Activated CD4-positive, alpha-beta T cell treated with anti-CD3 and anti-CD28 coated beads, Interleukin-2, amount 50 U/mL, for 24 hours (primary cell): ENCODE measurements around the gene SORCS3.

ENCODE experiments used
- DNase-seq, 2 donors: peaks; one replicate each; pipeline ENCODE4 v3.0.0-alpha.2; 2020; ENCODE audit warnings: low read depth in 1 of 2, low spot score in 1 of 2

The SORCS3 gene

DNA sequence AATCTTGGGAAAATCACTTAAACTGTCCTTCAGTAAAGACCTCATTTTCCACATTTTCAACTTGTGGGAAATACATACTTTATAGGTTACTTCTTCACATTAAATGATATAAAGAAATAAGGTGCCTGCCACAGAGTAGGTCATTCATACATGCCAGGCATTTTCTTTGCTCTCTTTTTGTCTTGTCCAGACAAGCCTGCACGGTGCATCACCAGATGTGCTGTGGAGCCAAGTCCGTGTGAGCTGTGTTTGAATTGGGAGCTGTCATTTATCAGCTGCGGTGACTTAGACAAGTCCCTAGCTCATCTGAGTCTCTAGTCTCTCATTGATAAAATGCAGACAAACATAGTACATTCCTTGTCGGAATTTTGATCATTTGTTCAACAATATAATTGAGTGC lies 432.9 kb downstream of the SORCS3 start:
- no peak for DNase-seq

DNA sequence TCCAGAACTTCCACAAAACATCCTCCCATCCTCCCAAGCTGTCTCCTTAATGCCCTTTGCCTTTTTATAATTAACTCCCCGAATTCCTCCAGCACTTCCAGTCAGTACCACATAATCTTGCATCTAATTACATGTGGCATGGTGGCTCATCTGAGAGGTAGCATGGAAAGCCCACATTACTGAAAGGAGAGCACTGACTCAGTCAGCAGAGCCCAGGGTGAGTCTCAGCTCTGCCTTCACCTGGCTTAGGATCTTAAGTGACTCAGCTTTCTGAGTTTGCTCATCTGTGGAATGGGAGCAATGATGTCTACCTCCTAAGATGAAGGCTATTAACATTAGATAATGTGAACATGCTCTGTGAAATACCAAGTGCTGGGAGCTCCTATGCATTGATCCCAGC lies 433.9 kb downstream of the SORCS3 start:
- no peak for DNase-seq

DNA sequence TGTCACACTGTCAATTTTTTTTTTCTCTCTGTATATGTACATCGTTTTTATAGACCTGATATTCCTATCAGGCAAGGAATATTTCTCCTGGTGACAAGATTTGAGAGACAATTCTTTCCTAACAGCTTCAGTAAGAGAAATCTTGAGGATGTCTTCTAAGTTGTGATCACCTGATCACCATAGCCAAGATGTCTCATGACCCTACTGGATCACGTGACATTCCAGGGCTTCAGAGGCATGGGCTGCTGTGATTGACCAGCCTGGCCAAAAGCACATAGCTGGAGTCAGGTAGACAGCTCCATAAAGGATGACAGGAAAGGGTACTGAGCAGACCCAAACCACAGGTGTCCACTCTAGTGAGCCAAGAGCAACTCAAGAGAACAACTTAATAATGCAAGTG lies 444.9 kb downstream of the SORCS3 start:
- DNase-seq: no peak

DNA sequence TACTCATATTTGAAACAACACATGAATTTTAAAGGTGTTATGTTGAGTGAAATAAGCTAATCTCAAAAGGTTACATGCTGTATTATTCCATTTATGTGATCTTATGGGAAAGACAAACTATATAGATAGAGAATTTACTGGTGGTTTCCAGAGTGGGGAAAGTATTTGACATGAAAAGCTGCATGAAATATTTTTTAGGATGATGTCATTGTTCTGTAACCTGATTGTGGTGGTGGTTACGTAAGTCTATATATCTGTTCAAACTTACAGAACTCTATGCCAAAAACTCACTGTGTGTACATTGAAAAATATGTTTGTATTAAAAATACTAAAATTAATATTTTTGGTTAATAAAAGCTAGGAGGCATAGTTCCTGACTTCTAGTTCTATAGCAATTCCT lies 453.0 kb downstream of the SORCS3 start:
- no peak for DNase-seq

DNA sequence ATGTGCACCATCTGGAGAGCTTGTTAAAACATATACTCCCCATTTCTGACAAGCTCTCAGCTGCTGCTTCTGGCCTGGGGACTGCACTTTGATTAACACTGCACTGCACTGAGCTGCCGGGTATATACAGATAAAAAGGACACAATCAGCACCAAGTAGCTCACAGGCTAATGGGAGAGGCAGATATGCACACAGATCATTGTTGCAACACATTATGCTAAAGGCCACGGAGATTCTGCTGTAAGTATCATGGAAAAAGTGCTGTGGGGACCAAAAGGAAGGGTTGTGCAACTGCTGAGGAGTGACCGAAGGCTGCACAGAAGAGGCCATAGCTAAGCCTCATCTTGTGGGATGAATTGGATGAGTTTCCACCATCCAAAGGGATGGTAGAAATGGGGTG lies 455.2 kb downstream of the SORCS3 start:
- DNase-seq: no peak

DNA sequence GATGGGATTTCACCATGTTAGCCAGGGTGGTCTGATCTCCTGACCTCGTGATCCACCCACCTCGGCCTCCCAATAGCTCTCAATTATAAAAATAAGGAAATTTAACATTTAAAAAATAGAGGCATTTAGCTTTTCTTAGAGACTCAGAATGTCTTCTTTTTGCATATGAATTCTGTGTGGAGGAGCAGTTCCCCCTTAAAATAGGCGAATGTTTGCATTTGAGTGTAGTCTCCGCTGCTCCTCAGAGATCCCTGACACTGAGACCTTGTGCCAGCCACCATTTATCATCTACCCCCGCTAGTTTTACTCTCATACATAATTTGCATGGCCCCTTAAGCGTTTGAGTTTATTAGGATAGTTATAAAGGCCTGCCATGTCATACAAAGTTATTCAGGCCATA lies 461.9 kb downstream of the SORCS3 start:
- DNase-seq: no peak

DNA sequence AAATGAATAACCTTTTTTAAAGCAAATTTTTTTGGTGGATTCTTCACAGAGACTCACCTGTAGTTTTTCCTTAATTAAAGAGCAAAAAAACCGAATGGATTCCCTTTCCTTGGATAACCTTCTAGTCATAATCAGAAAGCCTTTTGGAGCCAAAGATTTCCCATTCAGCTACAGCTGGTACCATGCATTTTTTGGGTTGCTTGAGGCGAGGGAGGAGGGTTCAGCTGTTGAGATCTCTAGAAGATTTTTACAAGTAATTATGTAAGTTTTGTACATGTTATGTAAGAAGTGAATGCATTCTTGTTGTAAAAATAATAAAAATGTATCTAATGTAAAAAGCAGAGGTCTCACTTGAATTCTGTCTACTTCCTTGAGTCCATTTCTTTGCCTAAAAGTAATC lies 463.2 kb downstream of the SORCS3 start:
- no peak for DNase-seq

DNA sequence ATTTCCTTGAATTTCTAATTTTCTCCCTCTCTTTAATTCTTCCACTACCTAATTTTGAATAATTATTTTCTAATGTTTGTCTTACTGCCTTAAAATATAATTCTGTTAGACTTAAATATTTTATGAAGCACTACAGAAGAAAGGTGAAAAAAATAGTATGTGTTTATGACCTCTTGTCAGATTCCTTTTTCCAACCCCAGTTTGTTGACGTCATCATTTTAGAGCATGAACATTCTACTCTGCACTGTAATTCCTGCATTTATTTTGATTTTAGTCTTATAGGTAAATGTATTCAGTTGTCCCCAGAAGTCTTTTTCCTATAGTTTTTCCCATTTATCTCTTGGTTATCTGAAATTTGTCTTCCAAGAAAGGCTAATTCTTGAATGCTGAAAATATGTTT lies 468.1 kb downstream of the SORCS3 start:
- DNase-seq: no peak

DNA sequence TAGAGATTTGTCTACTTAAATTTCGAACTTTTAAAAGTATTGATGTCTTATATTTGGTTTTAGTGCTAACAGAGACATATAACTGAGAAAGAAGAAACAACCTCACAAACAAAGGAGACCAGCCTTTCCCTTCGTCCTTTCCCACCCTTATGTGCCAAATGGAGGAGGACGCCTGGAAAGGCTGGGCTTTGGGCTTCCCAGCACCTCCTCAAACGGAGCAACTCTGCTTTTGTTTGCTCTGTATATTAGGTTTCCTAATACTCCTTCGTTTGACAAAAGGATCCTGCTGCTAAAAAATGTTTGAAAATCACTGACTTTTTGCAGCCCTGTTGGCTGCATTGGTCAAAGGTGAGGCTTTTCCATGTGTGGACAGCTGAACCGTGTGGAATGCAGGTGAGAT lies 471.8 kb downstream of the SORCS3 start:
- no peak for DNase-seq

DNA sequence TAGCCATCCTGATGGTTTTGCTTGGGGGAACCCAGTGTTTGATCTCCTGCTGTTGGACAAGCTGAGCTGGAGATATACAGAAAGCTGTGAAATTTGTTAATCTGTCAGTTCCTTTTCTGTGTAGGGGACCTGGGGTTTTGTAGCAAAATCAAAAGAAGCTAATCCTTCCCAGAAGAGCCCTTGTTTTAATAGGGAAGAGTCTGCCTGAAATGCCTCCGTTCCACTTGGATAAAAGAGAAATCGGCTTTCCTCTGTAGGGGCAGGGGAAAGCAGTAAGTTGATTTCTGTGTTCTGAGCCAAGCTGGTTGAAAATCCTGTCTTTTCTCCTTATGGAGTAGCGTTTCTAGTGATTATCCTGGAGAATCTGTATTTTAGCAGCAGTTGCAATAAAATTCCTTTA lies 472.6 kb downstream of the SORCS3 start:
- no peak for DNase-seq

DNA sequence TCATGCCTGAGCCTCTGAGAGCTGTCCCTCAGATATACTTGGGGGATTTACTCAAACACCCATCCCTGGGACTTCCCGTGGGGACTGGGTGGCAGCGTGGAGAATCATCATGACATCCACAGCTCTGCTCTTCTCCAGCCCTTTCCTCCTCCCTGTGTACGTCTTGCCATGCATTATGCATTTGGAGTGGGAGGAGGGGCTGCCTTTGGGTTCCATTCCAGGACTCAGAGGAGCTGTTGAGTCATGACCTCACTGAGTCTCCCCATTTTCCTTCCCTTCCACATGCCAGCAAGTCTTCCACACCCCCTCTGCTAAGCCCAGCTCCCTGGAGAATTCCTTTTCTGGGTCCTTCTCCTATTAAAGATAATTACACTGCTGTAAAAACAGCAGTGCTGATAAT lies 480.7 kb downstream of the SORCS3 start:
- DNase-seq: no peak

DNA sequence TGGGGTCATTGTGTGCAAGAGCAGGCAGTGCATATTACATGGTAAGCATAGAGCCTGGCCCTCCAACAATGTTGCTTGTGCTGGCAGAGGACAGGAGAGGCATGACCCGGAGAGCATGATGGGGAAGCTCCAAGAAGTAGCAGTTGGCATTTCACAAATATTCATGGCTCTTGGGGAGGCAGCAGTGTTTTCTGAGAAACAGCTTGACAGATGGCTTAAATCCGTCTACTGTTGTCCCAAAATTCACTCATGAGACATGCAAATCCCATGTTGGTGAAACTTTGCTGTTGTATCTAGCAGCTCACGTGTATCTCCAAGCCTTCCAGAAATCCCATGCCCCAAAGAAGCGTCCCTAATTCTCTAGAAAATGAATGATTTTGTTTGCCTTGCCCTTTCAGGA lies 487.0 kb downstream of the SORCS3 start:
- no peak for DNase-seq

DNA sequence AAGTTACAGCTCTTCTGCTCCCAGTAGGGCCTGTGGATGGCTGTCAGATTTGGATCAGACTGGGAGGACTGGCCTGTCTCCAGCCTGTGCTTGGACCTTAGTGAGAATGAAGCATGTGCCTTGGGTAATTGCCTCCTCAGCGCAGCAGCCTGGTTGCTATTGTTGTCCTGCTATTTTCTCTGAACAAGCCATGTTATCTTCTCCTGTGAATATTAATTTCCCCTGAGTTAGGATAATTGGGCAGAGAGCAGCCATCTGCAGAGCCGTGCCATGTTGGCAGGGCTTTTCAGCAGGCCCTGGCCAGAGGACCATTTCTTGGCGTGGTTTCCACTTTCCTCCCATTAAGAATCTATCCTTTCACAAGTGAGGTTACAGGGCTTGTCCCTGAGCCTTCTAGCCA lies 497.3 kb downstream of the SORCS3 start:
- DNase-seq: no peak

DNA sequence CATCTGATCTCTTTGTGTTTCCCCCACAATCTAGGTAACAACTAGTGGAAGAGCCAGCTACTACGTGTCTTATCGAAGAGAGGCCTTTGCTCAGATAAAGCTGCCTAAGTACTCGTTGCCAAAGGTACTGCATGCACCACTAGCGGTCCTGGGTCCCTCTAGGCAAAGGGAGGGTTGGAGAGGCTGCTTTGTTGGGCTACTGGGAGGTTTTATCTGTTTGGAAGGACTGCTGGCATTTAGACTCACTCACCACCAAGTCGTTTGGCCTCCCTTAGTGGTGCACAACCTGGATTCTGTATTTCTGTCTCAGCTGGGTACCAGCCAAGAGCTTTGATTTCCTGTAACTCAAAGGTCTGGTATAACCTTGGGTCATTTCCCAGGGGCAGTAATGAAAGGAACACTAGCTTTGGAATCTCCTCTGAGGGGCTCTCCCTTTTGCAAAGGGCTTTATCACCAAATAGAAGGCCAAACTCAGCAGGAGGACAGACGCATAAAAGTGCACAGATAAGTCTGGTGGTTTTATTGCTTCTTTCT lies 498.3 kb downstream of the SORCS3 start:
- DNase-seq: no peak

DNA sequence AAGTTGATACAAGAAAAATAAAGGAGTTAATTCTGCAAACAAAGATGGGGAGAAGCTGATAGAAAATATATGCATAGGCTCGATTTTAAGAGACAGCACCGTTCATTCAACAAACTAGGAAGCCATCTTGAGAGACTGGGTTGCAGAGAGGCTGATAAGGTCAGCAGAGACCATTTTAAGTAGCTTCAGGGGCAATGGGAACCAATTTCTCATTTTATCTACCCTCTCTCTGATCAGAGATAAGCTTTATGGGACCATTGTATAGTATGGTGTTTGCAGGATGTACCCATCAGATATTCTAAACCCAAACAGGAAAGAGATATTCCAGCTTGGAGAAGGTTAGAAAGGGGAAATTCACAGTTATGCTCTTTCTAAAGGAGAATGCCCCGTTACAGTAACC lies 499.5 kb downstream of the SORCS3 start:
- DNase-seq: no peak

DNA sequence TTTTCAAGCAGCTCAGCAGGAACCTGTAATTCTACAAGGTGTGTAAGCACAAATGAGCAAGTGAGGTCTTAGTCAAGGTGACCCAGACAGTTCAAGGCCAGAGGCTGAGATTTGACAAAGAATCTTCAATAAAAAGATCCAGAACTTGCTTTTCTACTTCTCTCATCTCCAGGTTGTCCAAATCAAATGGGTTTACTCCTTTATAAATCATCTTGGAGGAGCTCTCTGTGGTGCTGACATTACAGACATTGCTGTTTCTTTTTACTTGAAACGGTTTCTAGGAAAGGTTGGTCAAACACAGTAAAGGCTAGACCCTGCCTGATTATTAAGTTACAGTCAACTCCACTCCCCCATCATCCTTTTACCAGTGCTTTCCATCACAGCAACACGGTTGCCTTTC lies 504.6 kb downstream of the SORCS3 start:
- DNase-seq: no peak

DNA sequence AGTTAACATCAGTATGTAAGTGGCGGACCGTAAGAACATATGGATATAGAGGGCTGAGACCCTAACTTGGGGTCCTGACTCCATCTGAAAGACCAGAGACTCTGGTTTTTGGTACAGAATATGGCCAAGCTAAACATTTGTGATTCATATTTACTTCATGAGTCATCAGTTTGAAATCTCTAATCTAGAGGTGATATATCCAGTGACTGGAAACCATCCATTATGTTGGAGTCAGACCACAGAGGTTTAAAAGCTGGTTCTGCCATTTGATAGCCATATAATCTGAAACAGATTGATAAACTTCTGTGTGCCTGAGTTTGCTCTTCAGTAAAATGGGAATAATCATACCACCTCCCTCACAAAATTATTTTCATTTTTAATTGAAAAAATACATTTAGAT lies 505.3 kb downstream of the SORCS3 start:
- DNase-seq: no peak

DNA sequence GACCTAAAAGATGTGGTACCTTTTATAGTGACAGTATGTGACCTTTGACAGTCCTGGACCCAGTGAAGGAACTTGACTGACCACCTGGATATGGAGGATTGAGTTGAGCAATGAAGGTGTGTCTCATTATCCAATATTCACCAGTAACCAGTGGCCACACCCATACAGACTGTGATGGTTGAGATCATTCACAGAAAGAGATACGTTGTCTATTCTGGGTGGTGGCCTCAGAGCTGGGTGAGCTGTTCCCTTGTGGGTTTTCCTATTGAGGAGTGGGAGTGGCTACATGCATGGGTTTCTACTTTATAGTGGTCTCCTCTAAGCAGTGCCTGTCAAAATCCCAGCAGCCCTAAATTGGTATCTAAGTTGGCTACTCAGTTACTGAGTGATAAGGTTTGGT lies 507.4 kb downstream of the SORCS3 start:
- no peak for DNase-seq

DNA sequence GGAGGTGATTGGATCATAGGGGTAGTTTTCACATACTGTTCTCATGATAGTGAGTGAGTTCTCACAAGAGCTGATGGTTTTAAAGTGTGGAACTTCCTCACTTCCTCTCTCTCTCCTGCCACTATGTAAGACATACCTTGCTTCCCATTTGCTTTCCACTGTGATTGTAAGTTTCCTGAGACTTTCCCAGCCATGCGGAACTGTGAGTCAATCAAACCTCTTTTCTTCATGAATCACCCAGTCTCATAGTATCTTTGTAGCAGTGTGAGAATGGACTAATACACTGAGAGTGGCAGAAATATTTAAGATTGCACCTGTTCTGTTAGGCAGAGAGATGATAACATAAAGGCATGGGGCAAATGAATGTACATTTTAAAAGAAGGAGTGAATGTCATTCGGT lies 507.8 kb downstream of the SORCS3 start:
- no peak for DNase-seq

DNA sequence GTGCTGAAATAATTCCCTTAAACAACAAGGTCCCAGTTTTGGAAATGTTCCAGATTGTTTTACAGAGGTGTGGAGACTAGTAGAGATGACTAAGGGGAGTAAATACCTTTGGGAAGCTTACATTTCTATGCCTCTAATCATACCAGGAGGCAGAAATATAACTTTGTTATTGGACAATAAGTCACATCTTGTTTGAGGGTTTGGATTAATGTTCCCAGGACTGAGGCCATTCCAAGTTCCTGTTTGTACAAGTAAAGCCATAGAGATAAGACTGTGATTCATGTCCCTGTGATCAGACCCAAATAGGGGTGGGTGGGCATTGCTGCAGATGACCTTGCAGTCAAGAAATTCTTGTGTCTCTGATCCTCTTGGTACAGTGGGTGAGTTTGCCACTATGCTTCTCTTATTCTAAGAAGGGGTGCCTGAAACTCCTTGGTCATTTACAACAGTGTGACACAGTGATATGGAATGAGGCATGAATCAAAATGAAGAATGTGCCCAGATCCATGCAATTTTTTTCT lies 508.3 kb downstream of the SORCS3 start:
- DNase-seq: no peak

DNA sequence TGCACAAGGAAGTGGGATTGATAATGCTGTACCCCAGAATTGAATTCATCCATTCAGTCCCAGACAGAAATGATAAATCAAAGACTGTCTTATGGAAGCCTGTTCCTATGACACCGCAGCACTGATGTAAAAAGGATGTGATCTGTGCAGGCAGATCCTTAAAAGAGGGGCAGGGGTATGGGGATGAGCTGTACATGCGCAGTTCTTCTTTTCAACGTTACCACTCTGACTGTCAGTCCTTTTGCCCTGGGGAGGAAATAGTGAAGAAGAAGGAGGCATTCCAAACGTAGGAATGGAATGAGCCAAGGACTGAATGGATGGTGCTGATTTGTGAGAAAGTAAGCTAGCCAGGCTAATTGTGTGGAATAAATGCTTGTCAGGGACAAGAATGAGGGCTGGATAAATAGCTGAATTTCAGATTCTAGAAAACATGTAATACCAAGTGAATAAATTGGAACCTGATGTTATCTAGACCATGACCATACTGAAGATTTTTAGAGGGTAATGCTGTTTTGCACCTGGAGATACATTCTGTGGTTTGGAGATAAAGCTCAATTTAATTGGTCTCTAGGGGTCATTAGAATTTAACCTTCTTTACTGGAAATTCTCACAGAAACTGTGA lies 509.3 kb downstream of the SORCS3 start:
- DNase-seq: no peak

DNA sequence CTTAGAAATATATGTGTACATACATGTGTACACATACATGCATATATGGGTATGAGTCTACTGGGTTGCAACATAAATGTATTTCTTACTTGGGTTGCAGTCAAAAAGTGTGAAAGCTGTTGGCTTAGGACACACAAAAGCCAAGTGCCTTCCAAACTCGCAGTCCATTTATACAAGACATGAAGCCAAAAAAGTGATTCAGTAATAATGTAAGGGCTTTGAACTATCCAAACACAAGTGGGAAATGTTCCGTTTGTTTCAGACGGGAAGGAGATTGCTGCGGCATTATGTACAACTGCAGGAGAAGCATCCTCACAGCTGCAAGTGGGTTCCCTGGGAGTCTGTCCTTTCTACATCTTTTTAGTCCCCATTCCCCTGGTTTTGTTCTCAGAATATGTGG lies 513.6 kb downstream of the SORCS3 start:
- no peak for DNase-seq

DNA sequence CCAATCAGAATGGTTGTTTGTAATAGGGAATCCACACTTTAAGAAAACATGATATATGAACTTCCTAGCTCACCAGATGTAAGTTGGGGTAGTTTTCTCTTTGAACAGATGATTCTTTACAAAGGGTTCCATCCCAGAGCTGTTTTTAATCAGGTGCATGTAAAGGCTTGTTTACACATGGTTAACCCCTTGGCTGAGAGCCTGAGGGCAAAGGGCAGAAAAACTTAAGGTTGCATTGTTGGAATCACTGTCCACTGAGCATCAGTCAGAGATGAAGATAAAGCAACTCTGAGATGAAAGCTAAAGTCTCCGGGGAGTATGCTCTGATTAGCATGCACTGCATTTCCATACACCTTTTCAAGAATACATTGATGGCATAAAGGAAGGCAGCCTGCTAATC lies 518.2 kb downstream of the SORCS3 start:
- DNase-seq: no peak
